DND-41 (cell line): ENCODE results near the gene POP5.

Experiments used
- ATAC-seq: fragments of 200-7000 bp; cut with Tn5 transposase; 3 replicates; pipeline ENCODE4 v1.9.1; 2021; ENCODE audit warnings: low read depth; ENCODE audit not compliant: insufficient read depth
- DNase-seq: peaks from one replicate; pipeline ENCODE4 v3.0.0-alpha.2; 2020
- H2AFZ ChIP-seq: 2 replicates; pipeline ENCODE4 v1.6.0; 2012; ENCODE audit warnings: low read depth, low read length
- H3K27ac ChIP-seq: 2 replicates; pipeline ENCODE4 v1.5.1; 2012; ENCODE audit warnings: low read length, inconsistent platforms
- H3K27me3 ChIP-seq: fragments of 200-600 bp; sonication (generic); 2 replicates; pipeline ENCODE4 v1.6.0; 2012; ENCODE audit warnings: low read length, mild to moderate bottlenecking, inconsistent platforms; ENCODE audit not compliant: insufficient read depth, poor library complexity
- H3K36me3 ChIP-seq: 2 replicates; pipeline ENCODE4 v1.5.1; 2012; ENCODE audit warnings: low read length, inconsistent platforms; ENCODE audit not compliant: insufficient read depth
- H3K4me1 ChIP-seq: 2 replicates; pipeline ENCODE4 v1.5.1; 2012; ENCODE audit warnings: mild to moderate bottlenecking, low read length; ENCODE audit not compliant: insufficient read depth
- H3K4me2 ChIP-seq: 2 replicates; pipeline ENCODE4 v1.6.0; 2012; ENCODE audit warnings: mild to moderate bottlenecking, moderate library complexity, low read length, inconsistent platforms; ENCODE audit not compliant: insufficient read depth
- H3K4me3 ChIP-seq, 2 experiments: fragments of 200-600 bp in 1 of 2; shearing (Covaris generic) in 1 of 2; 2 replicates each; pipeline ENCODE4 v1.5.1; 2012 to 2016; ENCODE audit warnings: inconsistent platforms in 2 of 2, low read length in 2 of 2, mild to moderate bottlenecking in 2 of 2, low read depth in 1 of 2, moderate library complexity in 1 of 2
- H3K79me2 ChIP-seq: 2 replicates; pipeline ENCODE4 v1.6.0; 2012; ENCODE audit warnings: low read length, inconsistent platforms; ENCODE audit not compliant: insufficient read depth
- H3K9ac ChIP-seq: 2 replicates; pipeline ENCODE4 v1.6.0; 2012; ENCODE audit warnings: low read depth, mild to moderate bottlenecking, inconsistent platforms, low read length, moderate library complexity
- H3K9me3 ChIP-seq: 2 replicates; pipeline ENCODE4 v1.5.1; 2012; ENCODE audit warnings: low read length, moderate library complexity, mild to moderate bottlenecking, inconsistent platforms; ENCODE audit not compliant: insufficient read depth, severe bottlenecking
- H4K20me1 ChIP-seq: 2 replicates; pipeline ENCODE4 v1.6.0; 2012; ENCODE audit warnings: low read length; ENCODE audit not compliant: insufficient read depth
- CTCF ChIP-seq: IDR thresholded peaks from 2 replicates; pipeline ENCODE4 v1.5.1; 2012; ENCODE audit warnings: borderline replicate concordance, low read length, moderate library complexity, mild to moderate bottlenecking; ENCODE audit not compliant: poor library complexity, severe bottlenecking; ENCODE audit errors: extremely low read depth
- EZH2 ChIP-seq: IDR thresholded peaks from 3 replicates; pipeline ENCODE4 v1.6.1; 2012; ENCODE audit warnings: borderline replicate concordance, low read depth, mild to moderate bottlenecking, moderate library complexity, low read length, inconsistent platforms; ENCODE audit not compliant: severe bottlenecking

POP5 gene

GRCh38 chr12:120554678-120555077 lies 26.5 kb downstream of the POP5 start:
- no peak overlapping the region for H3K4me3 ChIP-seq
- TF ChIP-seq EZH2 (no peak), CTCF (no peak)
- H3K36me3 ChIP-seq, result peaks cover 71% of the 10 kb centered on the region
- peaks cover 24% of the 10 kb centered on the region for H3K79me2 ChIP-seq
- DNase-seq (no peak), ATAC-seq (no peak)
- H3K27me3 ChIP-seq, result no peaks in the 10 kb centered on the region
- no peak overlapping the region for H3K4me2 ChIP-seq
- H3K27ac ChIP-seq, result no peak overlapping the region
- peaks cover 19% of the 10 kb centered on the region for H4K20me1 ChIP-seq
- no peak overlapping the region for H3K9ac ChIP-seq
- H2AFZ ChIP-seq, result no peak overlapping the region
- H3K9me3 ChIP-seq, result no peaks in the 10 kb centered on the region
- H3K4me1 ChIP-seq, result no peaks in the 10 kb centered on the region

GRCh38 chr12:120546050-120546386 lies 35.2 kb downstream of the POP5 start:
- H3K9ac ChIP-seq, result no peak overlapping the region
- H3K36me3 ChIP-seq, result peaks cover 82% of the 10 kb centered on the region
- no peak overlapping the region for H2AFZ ChIP-seq
- H3K4me3 ChIP-seq, result no peak overlapping the region
- H3K79me2 ChIP-seq, result peaks cover 93% of the 10 kb centered on the region
- no peaks in the 10 kb centered on the region for H3K4me1 ChIP-seq
- TF ChIP-seq CTCF (no peak), EZH2 (no peak)
- H3K4me2 ChIP-seq, result no peak overlapping the region
- H3K27me3 ChIP-seq, result no peaks in the 10 kb centered on the region
- H4K20me1 ChIP-seq, result peaks cover 42% of the 10 kb centered on the region
- no peak overlapping the region for H3K27ac ChIP-seq
- no peak for DNase-seq
- no peaks in the 10 kb centered on the region for H3K9me3 ChIP-seq
- ATAC-seq, result no peak

- peaks cover 94% of the 10 kb centered on the region for H3K79me2 ChIP-seq
- peaks cover 84% of the 10 kb centered on the region for H3K36me3 ChIP-seq
- ATAC-seq (no peak), DNase-seq (no peak)
- H2AFZ ChIP-seq, result no peak overlapping the region
- no peaks in the 10 kb centered on the region for H3K27me3 ChIP-seq
- H3K4me3 ChIP-seq, result no peak overlapping the region
- no peaks in the 10 kb centered on the region for H3K9me3 ChIP-seq
- no peaks in the 10 kb centered on the region for H3K4me1 ChIP-seq
- no peak overlapping the region for H3K9ac ChIP-seq
- no peak overlapping the region for H3K4me2 ChIP-seq
- no peak overlapping the region for H3K27ac ChIP-seq
- TF ChIP-seq EZH2 (no peak), CTCF (no peak)
- H4K20me1 ChIP-seq, result peaks cover 45% of the 10 kb centered on the region
Measured at GRCh38 chr12:120544691-120545090, 36.5 kb downstream of the POP5 start.

GRCh38 chr12:120542166-120542565 lies 39.0 kb downstream of the POP5 start:
- no peak overlapping the region for H3K4me2 ChIP-seq
- H2AFZ ChIP-seq, result no peak overlapping the region
- H3K4me3 ChIP-seq, result no peak overlapping the region

More at GRCh38 chr12:120542166-120542565, 39.0 kb downstream of the POP5 start:
- peaks cover 23% of the 10 kb centered on the region for H3K4me1 ChIP-seq
- ATAC-seq (no peak), DNase-seq (no peak)
- H4K20me1 ChIP-seq, result peaks cover 62% of the 10 kb centered on the region
- H3K27ac ChIP-seq, result no peak overlapping the region
- H3K9me3 ChIP-seq, result no peaks in the 10 kb centered on the region
- H3K36me3 ChIP-seq, result peaks cover 81% of the 10 kb centered on the region
- no peak for TF ChIP-seq CTCF
- H3K9ac ChIP-seq, result no peak overlapping the region
- H3K79me2 ChIP-seq, result peaks cover 95% of the 10 kb centered on the region
- no peaks in the 10 kb centered on the region for H3K27me3 ChIP-seq
